ENCODE results near the gene POSTN. TPM values are rescaled to one million over a fixed set of nuclear protein-coding genes. Genes with fewer than 3 reads are reported as not detected.

The POSTN gene
- total and polyA plus RNA-seq, 11 donors = 8.7 to 102 (median 24.2) TPM

DNA sequence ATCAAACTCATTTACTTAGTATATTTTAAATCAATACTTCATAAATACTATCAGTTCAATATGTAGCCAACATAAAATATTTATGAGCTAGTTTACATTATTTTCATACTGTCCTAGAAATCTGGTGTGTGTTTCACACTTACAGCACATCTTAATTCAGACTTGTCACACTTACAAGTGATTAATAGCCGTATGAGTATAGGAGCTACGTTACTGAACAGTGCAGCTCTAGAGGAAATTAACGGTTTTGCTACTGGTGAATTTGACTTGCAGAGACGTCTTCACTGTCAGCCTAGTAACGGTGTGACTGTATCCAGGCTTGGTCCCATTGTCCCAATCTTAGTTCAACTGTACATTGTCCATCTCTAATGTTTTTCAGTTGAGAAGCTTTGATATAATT lies 33.7 kb upstream of the POSTN start:
- WGBS, 4 donors = 69 to 73% (median 72%) methylated on average over 5 of the region's 5 CpGs
- DNase-seq = no peak
- no peaks in the 10 kb centered on the region for H3K4me1 ChIP-seq
- no peaks in the 10 kb centered on the region for H3K9me3 ChIP-seq
- intact Hi-C loops (cut with DNase I) = no loop called here
- H3K4me3 ChIP-seq = no peak overlapping the region
- no peak for ATAC-seq
- no peaks in the 10 kb centered on the region for H3K27me3 ChIP-seq
- TF ChIP-seq CTCF (IDR thresholded peaks at IDR 0.05) (no peak), POLR2A (IDR thresholded peaks at IDR 0.05) (no peak)
- no peaks in the 10 kb centered on the region for H3K36me3 ChIP-seq
- H3K27ac ChIP-seq = no peak overlapping the region

DNA sequence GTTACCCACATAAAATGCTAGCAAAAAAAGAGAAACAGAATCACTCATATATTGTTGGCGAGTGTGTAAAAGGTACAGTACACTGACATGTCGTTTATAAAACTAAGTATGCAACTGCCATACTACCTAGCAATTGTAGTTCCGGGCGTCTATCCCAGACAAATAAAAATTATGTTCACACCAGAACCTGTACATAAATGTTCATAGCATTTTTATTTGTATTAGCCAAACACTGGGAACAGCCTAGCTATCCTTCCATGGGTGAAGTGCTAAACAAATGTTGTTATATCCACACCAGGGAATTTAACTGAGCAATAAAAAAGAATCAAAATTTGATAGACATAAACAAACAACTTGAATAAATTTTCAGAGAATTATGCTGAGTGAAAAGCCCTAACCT lies 28.9 kb upstream of the POSTN start:
- H3K4me1 ChIP-seq = no peaks in the 10 kb centered on the region
- ATAC-seq (no peak), DNase-seq (no peak)
- H3K27ac ChIP-seq = no peak overlapping the region
- no peaks in the 10 kb centered on the region for H3K9me3 ChIP-seq
- H3K4me3 ChIP-seq = no peak overlapping the region
- intact Hi-C loops (cut with DNase I) = no loop called here
- H3K36me3 ChIP-seq = no peaks in the 10 kb centered on the region
- 65 to 85% (median 75%) methylated on average over 4 of the region's 4 CpGs for WGBS, 4 donors
- no peaks in the 10 kb centered on the region for H3K27me3 ChIP-seq
- TF ChIP-seq POLR2A (IDR thresholded peaks at IDR 0.05) = no peak
- no peak for TF ChIP-seq CTCF (IDR thresholded peaks at IDR 0.05)

DNA sequence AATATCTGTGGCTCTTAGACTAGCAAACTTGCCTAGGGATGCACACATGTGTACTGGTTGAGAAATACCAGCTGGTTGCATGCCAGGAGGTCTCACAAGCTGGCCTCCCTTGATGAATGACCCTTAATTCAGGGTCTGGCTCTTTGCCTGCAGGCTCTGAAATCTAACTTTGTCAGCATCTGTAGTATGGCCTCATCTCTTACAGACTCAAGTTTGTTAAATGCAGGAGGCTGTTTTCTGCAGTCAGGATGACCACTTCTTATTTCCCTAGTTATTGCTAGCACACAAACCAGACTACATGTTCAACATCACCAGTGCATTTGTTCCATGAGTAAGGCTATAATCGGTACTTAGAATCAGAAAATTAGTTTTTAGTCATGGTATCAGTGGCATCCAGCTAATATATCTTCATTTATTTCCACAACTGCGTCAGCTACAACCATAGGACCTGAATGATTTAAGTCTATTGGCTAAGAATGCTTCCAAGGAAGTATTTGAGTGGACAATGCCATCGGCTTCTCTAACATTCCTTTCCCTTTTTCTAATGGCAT lies 23.3 kb upstream of the POSTN start:
- Histone ChIP-seq H3K9me3 (no peaks in the 10 kb centered on the region), H3K27ac (no peak overlapping the region), H3K27me3 (no peaks in the 10 kb centered on the region), H3K4me3 (no peak overlapping the region), H3K4me1 (peaks cover 0 to 3% (median 0%) of the 10 kb centered on the region in 12 donors), H3K36me3 (no peaks in the 10 kb centered on the region)
- peak in 1 of 5 donors; percentile 21 for DNase-seq
- TF ChIP-seq CTCF (IDR thresholded peaks at IDR 0.05) = no peak
- TF ChIP-seq POLR2A (IDR thresholded peaks at IDR 0.05) = no peak
- WGBS, 4 donors = 70 to 90% (median 82%) methylated on average over 3 of the region's 3 CpGs
- no peak for ATAC-seq
- intact Hi-C loops (cut with DNase I) = no loop called here

DNA sequence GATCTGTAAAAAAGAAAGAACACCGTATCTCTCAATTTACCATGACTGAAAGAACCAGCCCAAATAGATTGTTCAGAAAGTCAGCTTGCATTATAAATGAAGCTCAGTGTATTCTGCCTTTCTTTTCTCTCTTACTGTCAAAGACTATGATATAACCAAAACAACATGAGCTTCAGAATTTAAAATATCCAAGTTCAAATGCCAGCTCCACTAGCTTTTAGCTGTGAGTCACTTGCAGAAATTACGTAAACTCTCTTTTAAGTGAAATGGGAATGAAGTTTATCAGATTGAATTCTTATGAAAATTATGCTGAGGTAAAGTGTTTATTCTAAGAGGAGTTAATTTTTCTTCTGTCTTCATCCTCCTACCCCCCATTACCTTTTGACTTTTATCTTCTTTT lies 20.0 kb upstream of the POSTN start:
- intact Hi-C loops (cut with DNase I) = no loop called here
- H3K4me3 ChIP-seq = no peak overlapping the region
- no peaks in the 10 kb centered on the region for H3K36me3 ChIP-seq
- ATAC-seq (no peak), DNase-seq (no peak)
- H3K27me3 ChIP-seq = no peaks in the 10 kb centered on the region
- H3K9me3 ChIP-seq = no peaks in the 10 kb centered on the region
- 86 to 89% (median 87%) methylated on average over 2 of the region's 2 CpGs for WGBS, 4 donors
- peaks cover 0 to 3% (median 0%) of the 10 kb centered on the region in 12 donors for H3K4me1 ChIP-seq
- H3K27ac ChIP-seq = no peak overlapping the region
- TF ChIP-seq POLR2A (IDR thresholded peaks at IDR 0.05) (no peak), CTCF (IDR thresholded peaks at IDR 0.05) (no peak)

All from heart left ventricle (tissue), 16 donors.